NCI-H2029 treated with DMSO at 0.1 percent for 48 hours (cell line): ENCODE results near the gene TRMT2A.

ENCODE experiments used
- DNase-seq: peaks from one replicate; lab custom pipeline; 2025; lab: John Stamatoyannopoulos, UW

TRMT2A gene

GRCh38 chr22:20063271-20064139 lies 53.5 kb downstream of the TRMT2A start:
- DNase-seq = no peak

- no peak for DNase-seq
Observed at GRCh38 chr22:20062766-20063083, 54.3 kb downstream of the TRMT2A start.

GRCh38 chr22:20062043-20062765 lies 54.8 kb downstream of the TRMT2A start:
- DNase-seq = no peak
